ENCODE measurements around the gene SEMA5A.

DNA sequence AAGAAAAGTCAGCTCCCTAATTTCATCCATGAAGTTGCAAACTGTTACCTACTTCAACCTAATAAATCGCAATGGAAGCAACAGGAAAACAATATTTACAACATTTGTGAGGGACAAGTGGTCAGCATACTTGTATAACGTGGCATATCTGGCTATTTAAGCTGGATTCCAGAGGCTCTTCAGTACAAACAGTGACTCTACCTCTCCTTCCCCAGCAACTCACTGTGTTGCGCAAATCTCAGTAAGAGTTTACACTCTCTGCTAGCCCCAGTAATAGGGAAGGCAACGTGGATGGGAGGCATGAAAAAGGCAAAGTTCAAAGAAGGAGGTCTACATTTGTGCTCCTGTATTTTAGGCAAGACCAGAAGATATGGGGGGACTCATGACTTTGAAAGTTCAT is 18.9 kb upstream of the SEMA5A start:
- no peak for TF ChIP-seq POLR2A (IDR thresholded peaks at IDR 0.05)
- TF ChIP-seq, protein P1, sequence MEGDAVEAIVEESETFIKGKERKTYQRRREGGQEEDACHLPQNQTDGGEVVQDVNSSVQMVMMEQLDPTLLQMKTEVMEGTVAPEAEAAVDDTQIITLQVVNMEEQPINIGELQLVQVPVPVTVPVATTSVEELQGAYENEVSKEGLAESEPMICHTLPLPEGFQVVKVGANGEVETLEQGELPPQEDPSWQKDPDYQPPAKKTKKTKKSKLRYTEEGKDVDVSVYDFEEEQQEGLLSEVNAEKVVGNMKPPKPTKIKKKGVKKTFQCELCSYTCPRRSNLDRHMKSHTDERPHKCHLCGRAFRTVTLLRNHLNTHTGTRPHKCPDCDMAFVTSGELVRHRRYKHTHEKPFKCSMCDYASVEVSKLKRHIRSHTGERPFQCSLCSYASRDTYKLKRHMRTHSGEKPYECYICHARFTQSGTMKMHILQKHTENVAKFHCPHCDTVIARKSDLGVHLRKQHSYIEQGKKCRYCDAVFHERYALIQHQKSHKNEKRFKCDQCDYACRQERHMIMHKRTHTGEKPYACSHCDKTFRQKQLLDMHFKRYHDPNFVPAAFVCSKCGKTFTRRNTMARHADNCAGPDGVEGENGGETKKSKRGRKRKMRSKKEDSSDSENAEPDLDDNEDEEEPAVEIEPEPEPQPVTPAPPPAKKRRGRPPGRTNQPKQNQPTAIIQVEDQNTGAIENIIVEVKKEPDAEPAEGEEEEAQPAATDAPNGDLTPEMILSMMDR (IDR thresholded peaks at IDR 0.05): no peak

All from uterus (tissue), 2 donors.